OCI-LY1 (cell line): ENCODE data around the gene ACCSL.

ENCODE experiments used
- EZH2 ChIP-seq: fragments of 200-600 bp; sonication (generic), shearing (Covaris generic); IDR thresholded peaks from 2 replicates; pipeline ENCODE4 v1.8.0; 2017; ENCODE audit warnings: borderline replicate concordance, mixed run types, mild to moderate bottlenecking, antibody characterized with exemption, low read length, moderate library complexity, mixed read lengths
- TF ChIP-seq, protein P1 (sequence below): fragments of 200-600 bp; sonication (generic), shearing (Covaris generic); IDR thresholded peaks from 2 replicates; pipeline ENCODE4 v1.5.1; 2017; ENCODE audit warnings: mild to moderate bottlenecking, antibody characterized with exemption, low read length, moderate library complexity, mixed read lengths

DNA sequence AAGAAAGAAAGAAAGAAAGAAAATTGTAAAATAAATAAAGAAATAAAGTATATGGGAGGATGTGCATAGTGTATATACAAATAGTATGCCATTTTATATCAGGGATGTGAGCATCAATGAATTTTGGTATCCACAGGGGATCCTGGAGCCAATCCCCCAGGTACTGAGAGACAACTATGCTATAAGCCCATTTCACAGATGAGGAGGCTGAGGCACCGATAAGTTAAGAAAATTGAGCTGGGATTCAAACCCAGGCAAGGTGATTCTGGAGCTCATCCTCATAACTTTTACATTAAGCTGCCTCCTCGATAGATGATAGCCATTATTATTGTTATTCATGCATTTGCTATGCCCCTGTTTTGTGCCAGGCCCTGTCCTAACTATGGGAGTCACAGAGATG, 47.0 kb upstream of the ACCSL start:
- TF ChIP-seq, protein P1, sequence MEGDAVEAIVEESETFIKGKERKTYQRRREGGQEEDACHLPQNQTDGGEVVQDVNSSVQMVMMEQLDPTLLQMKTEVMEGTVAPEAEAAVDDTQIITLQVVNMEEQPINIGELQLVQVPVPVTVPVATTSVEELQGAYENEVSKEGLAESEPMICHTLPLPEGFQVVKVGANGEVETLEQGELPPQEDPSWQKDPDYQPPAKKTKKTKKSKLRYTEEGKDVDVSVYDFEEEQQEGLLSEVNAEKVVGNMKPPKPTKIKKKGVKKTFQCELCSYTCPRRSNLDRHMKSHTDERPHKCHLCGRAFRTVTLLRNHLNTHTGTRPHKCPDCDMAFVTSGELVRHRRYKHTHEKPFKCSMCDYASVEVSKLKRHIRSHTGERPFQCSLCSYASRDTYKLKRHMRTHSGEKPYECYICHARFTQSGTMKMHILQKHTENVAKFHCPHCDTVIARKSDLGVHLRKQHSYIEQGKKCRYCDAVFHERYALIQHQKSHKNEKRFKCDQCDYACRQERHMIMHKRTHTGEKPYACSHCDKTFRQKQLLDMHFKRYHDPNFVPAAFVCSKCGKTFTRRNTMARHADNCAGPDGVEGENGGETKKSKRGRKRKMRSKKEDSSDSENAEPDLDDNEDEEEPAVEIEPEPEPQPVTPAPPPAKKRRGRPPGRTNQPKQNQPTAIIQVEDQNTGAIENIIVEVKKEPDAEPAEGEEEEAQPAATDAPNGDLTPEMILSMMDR = no peak
- no peak for TF ChIP-seq EZH2
